RWPE1 (cell line): Measurements from ENCODE around the gene CLDN5.

Experiments used
- CTCF ChIA-PET: fragments of 350-600 bp; sonication (Branson Sonifier 250); formaldehyde crosslinking; extraction: SDS; loops from one replicate; lab custom pipeline; 2021; lab: Yijun Ruan, JAX
- POLR2A ChIA-PET: fragments of 400-600 bp; formaldehyde crosslinking; extraction: SDS; loops from one replicate; lab custom pipeline; 2020; ENCODE audit warnings: antibody characterized with exemption; ENCODE audit not compliant: low non-redundant PET; lab: Yijun Ruan, JAX
- DNase-seq: peaks from one replicate; pipeline ENCODE4 v3.0.0; 2012; ENCODE audit warnings: low spot score
- H3K27ac ChIP-seq: fragments of 450-650 bp; 2 replicates; pipeline ENCODE4 v1.5.1; 2017
- TF ChIP-seq, protein P1 (sequence below): fragments of 450-650 bp; conservative IDR thresholded peaks from 2 replicates; pipeline ENCODE4 v1.5.1; 2017; ENCODE audit warnings: low read depth, mild to moderate bottlenecking

Gene CLDN5

DNA sequence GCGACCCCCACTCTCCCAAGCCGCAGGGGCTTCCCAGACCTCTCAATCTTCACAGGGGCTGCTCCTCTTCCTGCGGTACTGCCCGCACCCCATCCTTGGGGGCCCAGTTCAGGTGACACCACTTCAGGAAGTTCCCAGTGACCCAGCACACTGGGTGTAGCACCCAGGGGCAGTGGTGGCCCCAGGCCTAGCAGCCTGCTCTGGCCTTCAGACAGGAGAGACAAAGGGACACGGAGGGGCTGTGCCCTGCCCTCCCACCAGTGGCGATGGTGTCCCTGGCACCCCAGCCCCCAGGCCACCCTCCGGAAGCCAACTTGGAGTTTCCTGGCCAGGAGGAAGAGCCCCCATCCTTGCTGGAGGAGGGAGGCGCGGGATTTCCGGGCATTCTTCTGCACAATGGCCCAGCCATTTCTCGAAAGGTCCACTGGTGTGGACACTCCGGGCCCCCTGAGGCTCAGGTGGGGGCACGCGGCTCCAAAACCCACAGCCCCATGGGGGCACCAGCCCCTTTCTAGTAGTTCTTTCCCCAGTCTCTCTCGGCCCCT lies 978 bp upstream of the CLDN5 start:
- TF ChIP-seq, protein P1, sequence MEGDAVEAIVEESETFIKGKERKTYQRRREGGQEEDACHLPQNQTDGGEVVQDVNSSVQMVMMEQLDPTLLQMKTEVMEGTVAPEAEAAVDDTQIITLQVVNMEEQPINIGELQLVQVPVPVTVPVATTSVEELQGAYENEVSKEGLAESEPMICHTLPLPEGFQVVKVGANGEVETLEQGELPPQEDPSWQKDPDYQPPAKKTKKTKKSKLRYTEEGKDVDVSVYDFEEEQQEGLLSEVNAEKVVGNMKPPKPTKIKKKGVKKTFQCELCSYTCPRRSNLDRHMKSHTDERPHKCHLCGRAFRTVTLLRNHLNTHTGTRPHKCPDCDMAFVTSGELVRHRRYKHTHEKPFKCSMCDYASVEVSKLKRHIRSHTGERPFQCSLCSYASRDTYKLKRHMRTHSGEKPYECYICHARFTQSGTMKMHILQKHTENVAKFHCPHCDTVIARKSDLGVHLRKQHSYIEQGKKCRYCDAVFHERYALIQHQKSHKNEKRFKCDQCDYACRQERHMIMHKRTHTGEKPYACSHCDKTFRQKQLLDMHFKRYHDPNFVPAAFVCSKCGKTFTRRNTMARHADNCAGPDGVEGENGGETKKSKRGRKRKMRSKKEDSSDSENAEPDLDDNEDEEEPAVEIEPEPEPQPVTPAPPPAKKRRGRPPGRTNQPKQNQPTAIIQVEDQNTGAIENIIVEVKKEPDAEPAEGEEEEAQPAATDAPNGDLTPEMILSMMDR: no peak
- DNase-seq: no peak
- no peak overlapping the region for H3K27ac ChIP-seq
- ChIA-PET POLR2A (no interaction called here), CTCF (no interaction called here)

DNA sequence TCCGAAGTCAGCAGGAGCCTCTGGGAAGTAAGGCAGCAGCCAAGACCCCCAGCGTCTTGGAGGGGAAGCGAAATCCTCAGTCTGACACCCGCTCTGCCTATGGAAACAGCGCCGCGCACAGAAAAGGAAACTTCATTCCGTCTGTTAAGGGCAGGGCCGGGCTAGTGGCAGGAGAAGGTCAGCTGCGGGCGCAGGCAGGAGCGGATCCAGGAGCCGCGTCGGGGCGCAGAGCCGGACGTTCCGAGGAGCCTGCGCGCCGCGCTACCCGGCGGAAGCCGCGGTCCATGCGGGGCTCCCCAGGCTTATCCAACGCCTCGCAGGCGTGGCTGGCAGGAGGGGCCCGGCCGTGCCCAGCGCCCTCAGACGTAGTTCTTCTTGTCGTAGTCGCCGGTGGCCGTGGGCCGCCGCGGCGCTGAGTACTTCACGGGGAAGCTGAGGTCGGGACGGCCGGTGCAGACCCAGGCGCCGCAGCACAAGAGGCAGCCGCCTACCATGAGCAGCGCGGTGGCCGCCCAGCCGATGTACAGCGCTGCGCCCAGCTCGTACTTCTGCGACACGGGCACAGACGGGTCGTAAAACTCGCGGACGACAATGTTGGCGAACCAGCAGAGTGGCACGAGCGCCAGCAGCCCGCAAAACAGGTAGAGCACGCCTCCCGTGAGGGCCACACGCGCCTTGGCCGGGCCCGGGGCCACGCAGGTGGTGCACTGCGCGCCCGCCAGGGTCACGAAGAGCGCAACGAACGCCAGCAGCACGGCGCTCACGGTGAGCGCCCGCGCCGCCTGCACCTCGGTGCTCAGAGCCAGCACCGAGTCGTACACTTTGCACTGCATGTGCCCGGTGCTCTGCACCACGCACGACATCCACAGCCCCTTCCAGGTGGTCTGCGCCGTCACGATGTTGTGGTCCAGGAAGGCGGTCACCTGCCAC lies 705 bp downstream of the CLDN5 start:
- TF ChIP-seq, protein P1: no peak
- H3K27ac ChIP-seq: no peak overlapping the region
- ChIA-PET CTCF (no interaction called here), POLR2A (no interaction called here)
- no peak for DNase-seq

DNA sequence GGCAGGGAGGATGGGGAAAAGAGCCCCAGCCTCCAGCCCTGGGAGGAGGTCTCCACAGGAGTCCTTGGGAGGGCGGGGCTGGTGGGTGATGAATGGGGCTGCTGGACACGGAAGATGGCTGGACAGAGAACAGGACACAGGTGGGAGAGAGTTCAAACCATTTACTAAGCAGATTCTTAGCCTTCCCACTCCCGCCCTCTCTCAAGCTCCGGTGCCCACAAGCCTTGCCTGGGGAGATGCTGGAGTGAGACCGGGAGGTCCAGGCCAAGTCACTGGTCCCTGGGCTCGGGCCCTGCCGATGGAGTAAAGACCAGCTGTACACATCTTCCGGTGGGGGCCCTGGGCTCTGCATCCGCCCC lies 1.4 kb downstream of the CLDN5 start:
- TF ChIP-seq, protein P1: no peak
- ChIA-PET POLR2A (no interaction called here), CTCF (no interaction called here)
- DNase-seq: no peak
- H3K27ac ChIP-seq: no peak overlapping the region

DNA sequence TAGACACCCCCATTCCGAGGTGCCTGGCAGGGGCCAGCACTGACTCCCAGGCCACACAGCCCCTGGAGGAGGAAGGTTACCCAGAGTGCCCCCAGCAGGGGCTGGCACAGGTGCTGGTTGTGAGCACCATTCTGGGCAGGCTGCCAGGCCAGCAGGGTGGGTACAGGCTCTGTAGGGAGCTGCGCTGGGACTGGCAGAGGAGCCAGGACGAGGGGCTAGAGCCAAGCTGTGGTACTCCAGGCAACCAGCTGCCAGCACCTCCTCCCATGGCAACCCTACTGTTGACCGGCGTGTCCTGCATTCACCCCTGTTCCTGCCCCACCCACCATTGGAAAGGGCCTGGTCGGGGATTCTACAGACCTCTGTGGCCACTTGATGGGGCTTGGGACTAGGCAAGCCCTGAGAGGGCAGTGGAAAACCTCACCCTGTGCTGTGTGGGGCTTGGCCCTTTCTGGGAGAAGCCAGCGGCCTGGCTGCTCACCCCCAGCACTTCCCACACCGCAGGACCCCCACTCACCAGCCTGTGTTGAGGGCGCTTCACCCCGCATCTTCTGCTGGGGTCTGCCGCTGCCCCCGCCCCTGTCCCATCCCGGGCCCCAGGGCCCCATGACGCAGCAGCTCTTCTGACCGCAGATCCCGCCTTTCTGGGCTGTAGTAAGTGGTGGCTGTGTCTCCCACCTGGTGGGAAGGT lies 1.9 kb downstream of the CLDN5 start:
- TF ChIP-seq, protein P1: no peak
- POLR2A ChIA-PET: no interaction called here
- DNase-seq: no peak
- CTCF ChIA-PET: no interaction called here
- peak overlapping the region; percentile 41 for H3K27ac ChIP-seq

DNA sequence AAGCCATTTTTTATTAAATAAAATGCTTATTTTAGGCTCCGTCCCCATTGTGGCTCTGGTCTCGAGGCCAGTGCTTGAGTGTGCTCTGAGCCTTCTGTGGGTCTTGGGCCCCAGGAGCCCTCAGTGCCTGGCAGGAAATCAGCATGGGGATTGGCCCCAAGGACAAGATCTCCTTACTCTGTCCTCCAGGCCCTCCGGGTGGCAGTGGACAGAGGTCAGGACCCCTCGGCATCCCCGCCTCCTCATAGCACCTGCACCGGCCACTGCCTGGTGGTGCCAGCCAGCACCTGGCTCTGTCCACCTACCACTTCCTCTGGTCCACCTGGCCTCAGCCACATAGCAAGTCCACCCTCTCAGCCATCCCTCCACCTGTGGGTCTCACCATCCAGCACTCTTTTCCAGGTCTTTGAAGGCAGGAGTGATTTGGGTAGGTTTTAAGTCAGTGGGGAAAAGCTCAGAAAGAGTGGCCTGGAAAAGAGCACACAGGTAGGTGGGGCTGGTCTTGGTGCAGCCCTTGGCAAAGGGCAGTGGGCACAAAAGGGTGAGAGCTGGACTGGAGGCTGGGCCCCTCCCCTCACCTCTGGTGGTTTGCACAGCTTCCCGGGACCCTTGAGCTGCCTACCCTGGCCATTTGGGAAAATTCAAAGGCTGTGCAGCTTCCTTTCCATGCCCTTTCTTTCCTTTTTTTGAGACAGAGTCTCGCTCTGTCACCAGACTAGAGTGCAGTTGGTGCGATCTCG lies 3.5 kb downstream of the CLDN5 start:
- H3K27ac ChIP-seq: peak overlapping the region; percentile 41
- CTCF ChIA-PET: interaction anchor here (0.7 kb wide), 1 partner anchor 111 kb away, joined by 4 read pairs; no protein-coding TSS in a partner anchor
- TF ChIP-seq, protein P1: no peak
- DNase-seq: no peak
- POLR2A ChIA-PET: no interaction called here

DNA sequence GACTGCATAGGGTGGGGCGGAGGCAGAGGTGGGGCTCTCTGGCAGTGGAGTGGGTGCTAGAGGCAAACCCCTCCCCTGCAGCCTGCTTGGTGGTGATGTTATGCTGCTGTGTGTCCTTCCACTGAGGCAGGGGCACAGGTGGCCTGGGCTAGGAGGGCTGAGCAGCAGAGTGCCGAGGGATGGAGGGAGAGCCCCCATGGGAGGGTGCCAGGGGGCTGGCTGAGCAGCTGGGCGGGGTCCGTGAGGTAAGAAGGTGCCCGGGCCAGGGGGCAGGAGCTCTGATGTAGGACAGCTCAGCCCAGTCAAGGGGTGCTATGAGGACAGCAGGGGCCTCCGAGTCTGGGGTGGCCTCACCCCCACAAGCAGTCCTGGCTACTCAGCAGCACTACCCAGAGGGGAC lies 4.2 kb downstream of the CLDN5 start:
- H3K27ac ChIP-seq: no peak overlapping the region
- POLR2A ChIA-PET: no interaction called here
- CTCF ChIA-PET: no interaction called here
- no peak for DNase-seq
- TF ChIP-seq, protein P1: no peak
